HepG2 (cell line): ENCODE results near the gene ACSF3. TPM values are rescaled to one million over a fixed set of nuclear protein-coding genes. Genes with fewer than 3 reads are reported as not detected.

Experiments
- ATF7 ChIP-seq, 2 experiments: fragments of 450-650 bp in 1 of 2; sonication (generic) in 1 of 2; formaldehyde crosslinking in 1 of 2; IDR thresholded peaks; 2 replicates each; pipeline versions ENCODE4 v1.4.0 to v1.6.1; 2016 to 2020; ENCODE audit warnings: antibody characterized with exemption in 1 of 2, mild to moderate bottlenecking in 1 of 2, missing genetic modification reagents in 1 of 2
- BHLHE40 ChIP-seq: IDR thresholded peaks from 2 replicates; pipeline ENCODE4 v1.6.1; 2011; ENCODE audit warnings: low read length, improper control_type of control experiment
- EEA1 ChIP-seq: sonication (generic); formaldehyde crosslinking; IDR thresholded peaks from 2 replicates; pipeline ENCODE4 v1.5.1; 2020; ENCODE audit warnings: mild to moderate bottlenecking, missing genetic modification reagents, borderline replicate concordance
- FLYWCH1 ChIP-seq: sonication (generic); formaldehyde crosslinking; IDR thresholded peaks from 2 replicates; pipeline ENCODE4 v1.8.1; 2023; ENCODE audit warnings: mild to moderate bottlenecking, missing genetic modification reagents
- HNRNPLL ChIP-seq: fragments of 200-400 bp; formaldehyde crosslinking; IDR thresholded peaks from 2 replicates; pipeline ENCODE4 v1.6.1; 2017; ENCODE audit warnings: mild to moderate bottlenecking, low read depth, low read length; ENCODE audit not compliant: poor library complexity, severe bottlenecking
- NFIB ChIP-seq: sonication (generic); formaldehyde crosslinking; IDR thresholded peaks from 2 replicates; pipeline ENCODE4 v1.9.0; 2021; ENCODE audit warnings: missing genetic modification reagents, mild to moderate bottlenecking, borderline replicate concordance
- PCBP1 ChIP-seq: fragments of 200-400 bp; formaldehyde crosslinking; IDR thresholded peaks from 2 replicates; pipeline ENCODE4 v1.6.1; 2017; ENCODE audit warnings: mild to moderate bottlenecking, low read depth, low read length, borderline replicate concordance
- RNF219 ChIP-seq: sonication (generic); formaldehyde crosslinking; IDR thresholded peaks from 2 replicates; pipeline ENCODE4 v1.5.0; 2020; ENCODE audit warnings: mild to moderate bottlenecking, missing genetic modification reagents
- SKI ChIP-seq: fragments of 450-650 bp; IDR thresholded peaks from one replicate; pipeline ENCODE4 v1.6.1; 2018; ENCODE audit warnings: mild to moderate bottlenecking; ENCODE audit not compliant: partially characterized antibody
- SP4 ChIP-seq: sonication (generic); formaldehyde crosslinking; IDR thresholded peaks from 2 replicates; pipeline ENCODE4 v1.8.1; 2023; ENCODE audit warnings: mild to moderate bottlenecking, missing genetic modification reagents
- ZBTB38 ChIP-seq: sonication (generic); formaldehyde crosslinking; IDR thresholded peaks from 2 replicates; pipeline ENCODE4 v1.5.1; 2020; ENCODE audit warnings: mild to moderate bottlenecking, missing genetic modification reagents
- ZFP82 ChIP-seq: sonication (generic); formaldehyde crosslinking; IDR thresholded peaks from 2 replicates; pipeline ENCODE4 v1.5.1; 2020; ENCODE audit warnings: mild to moderate bottlenecking, missing genetic modification reagents, borderline replicate concordance
- ZNF274 ChIP-seq: sonication (generic); formaldehyde crosslinking; IDR thresholded peaks from 2 replicates; pipeline ENCODE4 v1.5.1; 2020; ENCODE audit warnings: mild to moderate bottlenecking, missing genetic modification reagents
- ZNF275 ChIP-seq: sonication (generic); formaldehyde crosslinking; IDR thresholded peaks from 2 replicates; pipeline ENCODE4 v1.8.0; 2022; ENCODE audit warnings: missing genetic modification reagents, mild to moderate bottlenecking, inconsistent platforms, borderline replicate concordance
- ZNF431 ChIP-seq: sonication (generic); formaldehyde crosslinking; IDR thresholded peaks from 2 replicates; pipeline ENCODE4 v1.9.0; 2022; ENCODE audit warnings: missing genetic modification reagents, low read depth, mild to moderate bottlenecking, borderline replicate concordance
- ZNF484 ChIP-seq: sonication (generic); formaldehyde crosslinking; IDR thresholded peaks from 2 replicates; pipeline ENCODE4 v1.5.1; 2020; ENCODE audit warnings: mild to moderate bottlenecking, low read depth, missing genetic modification reagents, borderline replicate concordance
- ZNF605 ChIP-seq: sonication (generic); formaldehyde crosslinking; IDR thresholded peaks from 2 replicates; pipeline ENCODE4 v1.8.0; 2022; ENCODE audit warnings: mild to moderate bottlenecking, missing genetic modification reagents
- ZNF644 ChIP-seq: IDR thresholded peaks from 2 replicates; pipeline ENCODE4 v1.6.1; 2016; ENCODE audit warnings: low read depth
- ZNF678 ChIP-seq: sonication (generic); formaldehyde crosslinking; IDR thresholded peaks from 2 replicates; pipeline ENCODE4 v1.4.0; 2020; ENCODE audit warnings: mild to moderate bottlenecking, missing genetic modification reagents
- ZNF703 ChIP-seq: sonication (generic); formaldehyde crosslinking; IDR thresholded peaks from 2 replicates; pipeline ENCODE4 v1.5.1; 2020; ENCODE audit warnings: missing genetic modification reagents, mild to moderate bottlenecking, moderate library complexity, borderline replicate concordance
- ZNF782 ChIP-seq: sonication (generic); formaldehyde crosslinking; IDR thresholded peaks from 2 replicates; pipeline ENCODE4 v1.4.0; 2020; ENCODE audit warnings: missing genetic modification reagents, mild to moderate bottlenecking, borderline replicate concordance
- polyA plus RNA-seq, 8 experiments: library from polyadenylated mRNA; depleted of rRNA in 3 of 8; stranded (reverse) in 7 of 8; unstranded in 1 of 8; fragments of >200 nt; fragmentation: Illumina TruSeq in 4 of 8; extraction: Trizol in 4 of 8; gene quantifications; 2 replicates each; pipeline versions ENCODE4 v1.2.1 to v1.2.3, GENCODE V29; 2011 to 2016; ENCODE audit warnings: low read depth in 4 of 8, missing spikeins in 1 of 8, mixed read lengths in 1 of 8; ENCODE audit not compliant: insufficient read depth in 1 of 8
- total RNA-seq, 5 experiments: library from RNA; depleted of rRNA; stranded (reverse); fragments of >200 nt; fragmentation: Illumina TruSeq; extraction: Trizol; gene quantifications; 2 replicates each; pipeline ENCODE4 v1.2.3, GENCODE V29; 2016; ENCODE audit warnings: low read depth in 1 of 5
- TF ChIP-seq, protein P1 (sequence below): sonication (generic); formaldehyde crosslinking; IDR thresholded peaks from 2 replicates; pipeline ENCODE4 v1.4.0; 2020; ENCODE audit warnings: missing genetic modification reagents, low read depth, mild to moderate bottlenecking, borderline replicate concordance
- TF ChIP-seq, protein P2 (sequence below): sonication (generic); formaldehyde crosslinking; IDR thresholded peaks from 2 replicates; pipeline ENCODE4 v1.5.0; 2020; ENCODE audit warnings: missing genetic modification reagents, mild to moderate bottlenecking, borderline replicate concordance

Gene ACSF3
- total and polyA plus RNA-seq, 2 of the 13 experiments (the other 11 are each of a cell fraction or from before 2014, with no cell fraction given) = 14.9 to 30.6 TPM

- TF ChIP-seq RNF219 (CRISPR knock-in tag) (no peak), BHLHE40 (no peak), SP4 (CRISPR knock-in tag) (no peak), ZNF484 (peak; percentile 19; the same call in 1 of the 2 replicates), ZNF703 (CRISPR knock-in tag) (no peak), ZFP82 (CRISPR knock-in tag) (no peak), ZNF605 (CRISPR knock-in tag) (0 out of 2 replicates have a peak, but pooled peaks have one; percentile 15), HNRNPLL (no peak), ZBTB38 (CRISPR knock-in tag) (peak; percentile 70; the same call in 1 of the 2 replicates), FLYWCH1 (no peak), ZNF431 (no peak), SKI (no peak), EEA1 (CRISPR knock-in tag) (0 out of 2 replicates have a peak, but pooled peaks have one; percentile 45), ZNF782 (CRISPR knock-in tag) (peak; percentile 7; the same call in 1 of the 2 replicates), NFIB (CRISPR knock-in tag) (0 out of 2 replicates have a peak, but pooled peaks have one; percentile 20), ZNF644 (CRISPR knock-in tag) (no peak), ZNF274 (CRISPR knock-in tag) (no peak), ZNF678 (0 out of 2 replicates have a peak, but pooled peaks have one; percentile 18), ATF7 (IDR thresholded peaks at IDR 0.05) (no peak), ATF7 (CRISPR knock-in tag; IDR thresholded peaks at IDR 0.05) (peak; percentile 12; the same call in 1 of the 2 replicates), ZNF275 (CRISPR knock-in tag) (0 out of 2 replicates have a peak, but pooled peaks have one; percentile 54), PCBP1 (no peak)
- TF ChIP-seq, protein P1, sequence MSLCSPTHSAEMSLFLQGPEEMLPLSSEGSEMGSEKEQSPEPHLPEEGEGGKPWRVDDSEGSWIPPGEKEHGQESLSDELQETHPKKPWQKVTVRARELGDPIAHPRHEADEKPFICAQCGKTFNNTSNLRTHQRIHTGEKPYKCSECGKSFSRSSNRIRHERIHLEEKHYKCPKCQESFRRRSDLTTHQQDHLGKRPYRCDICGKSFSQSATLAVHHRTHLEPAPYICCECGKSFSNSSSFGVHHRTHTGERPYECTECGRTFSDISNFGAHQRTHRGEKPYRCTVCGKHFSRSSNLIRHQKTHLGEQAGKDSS (CRISPR knock-in tag) = 0 out of 2 replicates have a peak, but pooled peaks have one; percentile 22
- TF ChIP-seq, protein P2, sequence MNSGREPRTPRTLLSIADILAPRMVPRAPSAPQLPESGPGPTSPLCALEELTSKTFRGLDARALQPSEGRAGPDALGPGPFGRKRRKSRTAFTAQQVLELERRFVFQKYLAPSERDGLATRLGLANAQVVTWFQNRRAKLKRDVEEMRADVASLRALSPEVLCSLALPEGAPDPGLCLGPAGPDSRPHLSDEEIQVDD (CRISPR knock-in tag) = no peak
Measured at GRCh38 chr16:89197033-89197632, 103.5 kb downstream of the ACSF3 start (continued).
